ENCODE measurements around the gene CREB5.

The CREB5 gene

DNA sequence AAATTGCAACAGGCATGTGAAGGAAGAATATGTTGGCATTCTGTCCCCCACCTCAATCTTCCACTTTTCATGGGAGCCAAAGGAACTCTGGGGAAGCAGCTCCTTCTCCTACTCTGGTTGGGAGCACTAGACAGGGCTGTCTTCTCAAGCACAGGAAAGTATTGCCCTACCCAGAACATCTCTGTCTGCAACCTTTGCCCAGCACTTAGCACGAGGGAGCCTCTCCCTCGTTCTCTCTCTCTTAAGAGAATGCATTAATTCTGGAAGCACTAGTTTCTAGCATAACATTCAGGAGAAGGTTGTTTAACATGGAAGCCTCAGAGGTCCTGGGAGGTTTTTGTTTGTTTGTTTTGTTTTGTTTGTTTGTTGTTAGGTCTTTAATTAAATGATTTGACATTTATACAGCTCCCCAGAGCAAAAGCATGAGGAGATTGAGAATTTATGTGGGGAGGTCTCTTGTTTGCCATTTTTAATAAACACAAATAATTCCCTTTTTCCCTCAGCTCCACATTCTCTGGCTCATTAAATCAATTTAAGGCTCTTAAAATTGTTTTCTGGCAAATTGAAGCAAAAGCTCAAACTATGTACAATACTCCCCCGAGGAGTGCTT lies 305.2 kb downstream of the CREB5 start:
- Histone ChIP-seq H3K9me3 (ENCODE audit: control insufficient read depth, insufficient read depth, low read length) (no peaks in the 10 kb centered on the region), H3K4me1 (ENCODE audit: control insufficient read depth, insufficient read depth, low read length) (no peaks in the 10 kb centered on the region), H3K27ac (ENCODE audit: low read length) (no peak overlapping the region), H3K27me3 (ENCODE audit: control insufficient read depth, insufficient read depth, low read length) (no peaks in the 10 kb centered on the region), H3K4me3 (ENCODE audit: low read length) (no peak overlapping the region), H3K36me3 (ENCODE audit: control insufficient read depth, insufficient read depth, low read length) (no peaks in the 10 kb centered on the region)
- WGBS (ENCODE audit: insufficient coverage, insufficient read length), result no CpG with 5 or more reads among the region's 3 CpGs
- no peak for DNase-seq (ENCODE audit: low read depth, low spot score)

DNA sequence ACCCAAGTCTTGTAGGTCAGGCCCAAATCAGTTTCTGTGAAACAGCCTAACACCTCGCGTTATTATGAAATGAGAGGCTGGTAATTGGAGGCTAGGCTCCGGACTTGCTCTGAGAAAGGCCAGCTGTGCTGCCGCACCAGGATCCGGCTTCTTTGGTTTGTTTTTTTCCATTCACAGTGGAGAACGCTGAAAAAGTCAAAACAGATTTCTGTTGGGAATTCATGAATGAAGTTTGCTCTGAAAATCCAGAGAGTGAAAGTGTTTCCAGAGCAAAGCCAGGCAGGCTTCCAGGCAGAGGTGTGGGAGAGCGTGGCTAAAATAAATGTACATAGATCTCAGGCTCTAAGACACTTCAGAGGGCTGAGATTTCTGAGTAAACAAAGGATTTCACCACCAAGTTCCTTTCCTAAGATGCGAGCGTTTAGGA lies 305.8 kb downstream of the CREB5 start:
- Histone ChIP-seq H3K27me3 (ENCODE audit: control insufficient read depth, insufficient read depth, low read length) (no peaks in the 10 kb centered on the region), H3K36me3 (ENCODE audit: control insufficient read depth, insufficient read depth, low read length) (no peaks in the 10 kb centered on the region), H3K9me3 (ENCODE audit: control insufficient read depth, insufficient read depth, low read length) (no peaks in the 10 kb centered on the region), H3K27ac (ENCODE audit: low read length) (no peak overlapping the region), H3K4me3 (ENCODE audit: low read length) (no peak overlapping the region), H3K4me1 (ENCODE audit: control insufficient read depth, insufficient read depth, low read length) (no peaks in the 10 kb centered on the region)
- no CpG with 5 or more reads among the region's 9 CpGs for WGBS (ENCODE audit: insufficient coverage, insufficient read length)
- DNase-seq (ENCODE audit: low read depth, low spot score), result no peak

DNA sequence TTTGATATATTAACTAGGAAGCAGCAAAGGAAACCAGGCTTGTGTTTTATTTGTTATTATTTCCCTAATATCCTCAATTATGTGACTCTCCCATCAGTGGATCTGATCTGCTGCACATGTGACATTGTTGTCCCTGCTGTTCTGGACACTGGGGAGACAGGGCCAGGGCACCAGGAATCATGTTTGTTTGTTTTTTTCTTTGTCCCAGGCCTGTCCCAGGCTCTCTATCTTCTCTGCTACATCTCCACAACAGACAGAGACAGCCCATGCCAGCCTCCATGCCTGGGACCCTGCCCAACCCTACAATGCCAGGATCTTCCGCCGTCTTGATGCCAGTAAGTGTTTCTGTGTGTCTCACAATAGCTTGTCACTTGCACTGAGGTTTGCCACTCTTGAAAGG lies 306.2 kb downstream of the CREB5 start:
- H3K27me3 ChIP-seq (ENCODE audit: control insufficient read depth, insufficient read depth, low read length), result no peaks in the 10 kb centered on the region
- H3K36me3 ChIP-seq (ENCODE audit: control insufficient read depth, insufficient read depth, low read length), result no peaks in the 10 kb centered on the region
- no peaks in the 10 kb centered on the region for H3K4me1 ChIP-seq (ENCODE audit: control insufficient read depth, insufficient read depth, low read length)
- H3K27ac ChIP-seq (ENCODE audit: low read length), result no peak overlapping the region
- WGBS (ENCODE audit: insufficient coverage, insufficient read length), result no CpG with 5 or more reads among the region's 2 CpGs
- H3K9me3 ChIP-seq (ENCODE audit: control insufficient read depth, insufficient read depth, low read length), result no peaks in the 10 kb centered on the region
- no peak overlapping the region; the same call in 1 of the 2 replicates for H3K4me3 ChIP-seq (ENCODE audit: low read length)
- DNase-seq (ENCODE audit: low read depth, low spot score), result no peak

DNA sequence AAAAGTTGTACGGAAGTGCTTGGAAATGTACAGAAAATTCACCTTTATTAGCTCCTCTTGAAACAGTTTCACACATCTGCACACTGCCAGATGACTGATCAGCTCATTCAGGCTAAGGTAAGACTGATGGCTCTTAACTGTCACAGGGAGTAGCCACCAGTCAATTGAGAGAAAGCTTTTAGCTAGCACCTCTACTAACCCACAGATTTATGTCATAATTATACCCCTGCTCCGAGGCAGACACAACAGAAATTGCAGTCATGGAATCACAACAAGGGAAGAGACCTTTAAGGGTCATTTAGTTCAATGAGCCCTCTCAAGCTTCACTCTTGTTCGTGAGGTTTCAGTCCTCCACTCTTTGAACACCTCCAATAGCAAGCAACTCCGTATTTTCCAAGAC lies 310.4 kb downstream of the CREB5 start:
- Histone ChIP-seq H3K9me3 (ENCODE audit: control insufficient read depth, insufficient read depth, low read length) (no peaks in the 10 kb centered on the region), H3K36me3 (ENCODE audit: control insufficient read depth, insufficient read depth, low read length) (no peaks in the 10 kb centered on the region), H3K27ac (ENCODE audit: low read length) (no peak overlapping the region), H3K27me3 (ENCODE audit: control insufficient read depth, insufficient read depth, low read length) (no peaks in the 10 kb centered on the region), H3K4me3 (ENCODE audit: low read length) (no peak overlapping the region), H3K4me1 (ENCODE audit: control insufficient read depth, insufficient read depth, low read length) (no peaks in the 10 kb centered on the region)
- no peak for DNase-seq (ENCODE audit: low read depth, low spot score)
- no CpG with 5 or more reads among the region's 4 CpGs for WGBS (ENCODE audit: insufficient coverage, insufficient read length)

DNA sequence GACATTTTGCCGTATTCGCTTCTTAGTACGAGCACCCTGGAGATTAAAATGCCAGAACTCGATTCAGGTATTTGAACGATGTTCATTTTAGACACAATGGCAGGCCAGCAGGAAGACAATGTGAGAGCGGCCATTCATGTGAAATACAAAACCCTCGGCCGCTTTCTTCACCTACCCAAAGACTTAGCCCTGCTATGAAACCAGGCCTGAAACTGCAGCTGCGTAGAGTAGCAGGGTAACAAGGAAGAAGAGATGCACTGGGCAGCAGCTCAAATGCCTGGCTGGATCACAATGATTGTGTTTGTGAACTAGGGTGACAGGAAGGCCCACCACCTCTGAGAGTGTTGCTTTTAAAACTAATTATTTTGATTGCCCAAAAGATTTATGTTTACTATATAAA lies 311.0 kb downstream of the CREB5 start:
- H3K9me3 ChIP-seq (ENCODE audit: control insufficient read depth, insufficient read depth, low read length), result no peaks in the 10 kb centered on the region
- H3K4me3 ChIP-seq (ENCODE audit: low read length), result no peak overlapping the region
- no peaks in the 10 kb centered on the region for H3K27me3 ChIP-seq (ENCODE audit: control insufficient read depth, insufficient read depth, low read length)
- H3K36me3 ChIP-seq (ENCODE audit: control insufficient read depth, insufficient read depth, low read length), result no peaks in the 10 kb centered on the region
- H3K27ac ChIP-seq (ENCODE audit: low read length), result no peak overlapping the region
- H3K4me1 ChIP-seq (ENCODE audit: control insufficient read depth, insufficient read depth, low read length), result no peaks in the 10 kb centered on the region
- no peak for DNase-seq (ENCODE audit: low read depth, low spot score)
- WGBS (ENCODE audit: insufficient coverage, insufficient read length), result no CpG with 5 or more reads among the region's 9 CpGs

DNA sequence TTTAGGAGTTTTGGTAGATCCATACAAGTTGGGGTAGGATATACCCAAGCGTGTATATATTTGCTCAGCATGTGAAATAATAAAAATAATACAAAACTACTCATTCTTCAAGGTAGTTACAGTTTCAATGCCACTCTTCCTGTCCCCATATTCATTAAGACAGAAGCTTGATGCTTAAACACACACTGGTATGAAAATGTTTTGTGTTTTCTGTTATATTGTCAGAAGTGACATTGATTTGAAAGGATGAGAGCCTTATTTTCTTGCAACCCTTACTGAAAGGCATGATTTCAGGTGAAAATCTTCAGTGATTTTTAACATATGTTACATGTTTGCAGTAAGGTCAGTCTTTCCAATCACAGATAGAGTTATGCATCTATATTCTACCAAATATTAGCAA lies 312.2 kb downstream of the CREB5 start:
- H3K27me3 ChIP-seq (ENCODE audit: control insufficient read depth, insufficient read depth, low read length), result no peaks in the 10 kb centered on the region
- no peak for DNase-seq (ENCODE audit: low read depth, low spot score)
- H3K4me1 ChIP-seq (ENCODE audit: control insufficient read depth, insufficient read depth, low read length), result no peaks in the 10 kb centered on the region
- no peaks in the 10 kb centered on the region for H3K9me3 ChIP-seq (ENCODE audit: control insufficient read depth, insufficient read depth, low read length)
- H3K36me3 ChIP-seq (ENCODE audit: control insufficient read depth, insufficient read depth, low read length), result no peaks in the 10 kb centered on the region
- no peak overlapping the region for H3K27ac ChIP-seq (ENCODE audit: low read length)
- no CpG with 5 or more reads among the region's 1 CpG for WGBS (ENCODE audit: insufficient coverage, insufficient read length)
- no peak overlapping the region for H3K4me3 ChIP-seq (ENCODE audit: low read length)

DNA sequence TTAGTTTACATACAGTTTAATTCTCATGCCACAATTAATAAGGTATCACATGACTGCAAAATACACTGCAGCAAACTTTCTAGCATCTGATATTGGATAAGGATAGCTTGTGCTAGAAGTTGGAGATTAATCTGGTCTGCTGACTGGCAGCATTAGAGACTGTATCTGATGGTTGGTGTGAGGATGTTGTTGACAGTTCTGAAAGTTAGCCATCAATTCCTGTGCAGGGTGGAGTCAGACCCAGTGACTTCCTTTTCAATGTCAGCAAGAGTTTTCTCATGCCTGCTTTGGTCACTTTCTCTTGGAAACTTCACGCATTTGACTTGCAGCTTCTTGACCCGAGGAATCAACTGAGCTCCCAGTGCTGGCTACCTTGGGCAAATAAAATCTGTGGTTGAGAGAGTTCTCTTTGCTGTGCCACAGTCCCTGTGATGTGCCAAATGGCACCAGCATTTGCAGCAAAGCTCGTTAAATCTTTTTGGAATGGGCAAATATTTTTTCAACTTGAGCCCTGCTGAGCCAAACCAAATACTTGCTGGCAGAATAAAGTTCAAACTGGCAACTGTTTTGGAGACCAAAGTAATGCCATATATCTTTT lies 312.8 kb downstream of the CREB5 start:
- Histone ChIP-seq H3K36me3 (ENCODE audit: control insufficient read depth, insufficient read depth, low read length) (no peaks in the 10 kb centered on the region), H3K27ac (ENCODE audit: low read length) (no peak overlapping the region), H3K9me3 (ENCODE audit: control insufficient read depth, insufficient read depth, low read length) (no peaks in the 10 kb centered on the region), H3K4me3 (ENCODE audit: low read length) (no peak overlapping the region), H3K27me3 (ENCODE audit: control insufficient read depth, insufficient read depth, low read length) (no peaks in the 10 kb centered on the region), H3K4me1 (ENCODE audit: control insufficient read depth, insufficient read depth, low read length) (no peaks in the 10 kb centered on the region)
- WGBS (ENCODE audit: insufficient coverage, insufficient read length), result no CpG with 5 or more reads among the region's 3 CpGs
- no peak for DNase-seq (ENCODE audit: low read depth, low spot score)

DNA sequence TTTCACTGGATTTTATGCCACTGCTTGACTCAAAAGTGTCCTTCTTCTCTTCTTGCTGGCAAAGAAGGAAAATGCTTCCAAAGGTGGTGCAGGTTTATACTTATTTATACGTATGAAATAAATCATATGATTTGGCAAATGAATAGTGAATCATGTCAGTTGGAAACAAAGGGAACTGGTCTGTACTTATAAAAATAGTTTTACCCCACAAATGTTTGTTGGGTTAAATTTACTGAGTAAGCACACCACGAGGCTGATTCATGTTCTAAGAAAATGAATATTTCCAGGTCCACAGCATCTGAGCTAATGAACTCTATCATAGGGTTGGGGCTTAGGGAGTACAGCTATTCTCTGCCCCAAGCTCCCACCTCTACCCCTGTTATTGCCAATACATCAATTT lies 313.6 kb downstream of the CREB5 start:
- DNase-seq (ENCODE audit: low read depth, low spot score), result no peak
- H3K9me3 ChIP-seq (ENCODE audit: control insufficient read depth, insufficient read depth, low read length), result no peaks in the 10 kb centered on the region
- H3K4me3 ChIP-seq (ENCODE audit: low read length), result no peak overlapping the region
- no peaks in the 10 kb centered on the region for H3K27me3 ChIP-seq (ENCODE audit: control insufficient read depth, insufficient read depth, low read length)
- H3K4me1 ChIP-seq (ENCODE audit: control insufficient read depth, insufficient read depth, low read length), result no peaks in the 10 kb centered on the region
- WGBS (ENCODE audit: insufficient coverage, insufficient read length), result no CpG with 5 or more reads among the region's 2 CpGs
- no peaks in the 10 kb centered on the region for H3K36me3 ChIP-seq (ENCODE audit: control insufficient read depth, insufficient read depth, low read length)
- no peak overlapping the region for H3K27ac ChIP-seq (ENCODE audit: low read length)

DNA sequence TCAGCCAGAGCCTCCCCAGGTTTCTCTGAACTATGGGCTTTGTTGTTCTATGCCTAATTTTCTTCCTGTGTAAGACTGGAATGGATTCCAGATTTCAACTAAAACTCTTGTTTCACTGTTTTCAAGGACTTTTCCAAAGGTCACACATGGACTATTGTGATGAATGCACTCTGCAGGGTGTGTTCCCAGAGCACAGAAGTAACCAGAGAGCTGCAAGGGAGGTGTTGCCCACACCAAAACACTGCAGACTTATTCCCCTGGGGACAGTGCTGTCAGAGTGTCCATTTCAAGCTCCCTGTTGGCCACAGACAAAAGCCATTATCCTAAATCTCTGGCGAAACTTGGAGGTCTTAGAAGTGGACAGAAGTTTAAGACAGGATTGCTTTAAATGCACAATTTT lies 314.2 kb downstream of the CREB5 start:
- Histone ChIP-seq H3K9me3 (ENCODE audit: control insufficient read depth, insufficient read depth, low read length) (no peaks in the 10 kb centered on the region), H3K27ac (ENCODE audit: low read length) (no peak overlapping the region), H3K27me3 (ENCODE audit: control insufficient read depth, insufficient read depth, low read length) (no peaks in the 10 kb centered on the region), H3K4me1 (ENCODE audit: control insufficient read depth, insufficient read depth, low read length) (no peaks in the 10 kb centered on the region), H3K4me3 (ENCODE audit: low read length) (no peak overlapping the region), H3K36me3 (ENCODE audit: control insufficient read depth, insufficient read depth, low read length) (no peaks in the 10 kb centered on the region)
- DNase-seq (ENCODE audit: low read depth, low spot score), result no peak
- no CpG with 5 or more reads among the region's 1 CpG for WGBS (ENCODE audit: insufficient coverage, insufficient read length)

DNA sequence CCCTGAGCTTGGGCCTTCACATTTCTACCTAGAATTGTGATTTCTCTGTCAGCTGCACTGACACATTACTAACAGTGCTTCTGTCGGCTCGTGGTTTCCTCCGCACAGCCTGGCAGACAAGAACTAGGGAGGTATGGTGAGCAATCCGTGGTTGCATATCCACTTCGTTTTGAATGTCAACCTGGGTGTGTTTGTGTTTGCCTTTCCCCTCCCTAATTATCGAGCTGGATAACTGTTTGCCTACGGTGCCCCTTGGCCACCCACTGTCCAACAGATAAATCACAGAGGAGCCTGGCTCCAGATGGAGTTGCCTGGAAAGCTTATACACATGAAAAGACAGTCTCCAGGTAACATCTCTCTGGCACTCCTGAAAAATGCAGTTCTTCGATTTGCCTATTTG lies 317.0 kb downstream of the CREB5 start:
- H3K27me3 ChIP-seq (ENCODE audit: control insufficient read depth, insufficient read depth, low read length), result no peaks in the 10 kb centered on the region
- no peak overlapping the region for H3K27ac ChIP-seq (ENCODE audit: low read length)
- no peaks in the 10 kb centered on the region for H3K9me3 ChIP-seq (ENCODE audit: control insufficient read depth, insufficient read depth, low read length)
- DNase-seq (ENCODE audit: low read depth, low spot score), result no peak
- no peak overlapping the region for H3K4me3 ChIP-seq (ENCODE audit: low read length)
- no CpG with 5 or more reads among the region's 8 CpGs for WGBS (ENCODE audit: insufficient coverage, insufficient read length)
- H3K36me3 ChIP-seq (ENCODE audit: control insufficient read depth, insufficient read depth, low read length), result no peaks in the 10 kb centered on the region
- peaks cover 6% of the 10 kb centered on the region; the same call in 1 of the 2 replicates for H3K4me1 ChIP-seq (ENCODE audit: control insufficient read depth, insufficient read depth, low read length)

DNA sequence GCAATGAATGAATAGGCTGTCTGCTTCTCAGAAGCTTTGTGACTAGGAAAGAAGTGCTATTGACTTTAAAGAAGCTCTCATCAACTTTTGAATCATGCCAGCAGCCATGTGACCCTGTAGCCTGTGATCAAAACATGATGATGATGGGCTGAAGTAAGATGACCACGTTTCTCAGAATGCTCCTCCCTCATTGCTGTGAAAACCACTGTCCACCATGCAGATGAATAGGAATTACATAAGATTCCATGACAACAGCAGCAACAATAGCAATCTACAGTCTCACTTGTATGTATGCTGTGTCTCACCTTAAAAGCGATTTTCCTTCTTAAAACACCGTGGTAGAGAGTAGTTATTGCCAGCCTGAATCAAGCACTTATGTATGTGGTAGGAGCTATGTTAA lies 317.4 kb downstream of the CREB5 start:
- H3K36me3 ChIP-seq (ENCODE audit: control insufficient read depth, insufficient read depth, low read length), result no peaks in the 10 kb centered on the region
- no peaks in the 10 kb centered on the region for H3K9me3 ChIP-seq (ENCODE audit: control insufficient read depth, insufficient read depth, low read length)
- H3K4me1 ChIP-seq (ENCODE audit: control insufficient read depth, insufficient read depth, low read length), result peaks cover 6% of the 10 kb centered on the region; the same call in 1 of the 2 replicates
- no peak for DNase-seq (ENCODE audit: low read depth, low spot score)
- no peak overlapping the region for H3K27ac ChIP-seq (ENCODE audit: low read length)
- no peaks in the 10 kb centered on the region for H3K27me3 ChIP-seq (ENCODE audit: control insufficient read depth, insufficient read depth, low read length)
- WGBS (ENCODE audit: insufficient coverage, insufficient read length), result no CpG with 5 or more reads among the region's 3 CpGs
- H3K4me3 ChIP-seq (ENCODE audit: low read length), result no peak overlapping the region

Data from iPS DF 6.9 (cell line).